Inferior parietal cortex (tissue), 1 donor: ENCODE results near the gene CUX1.

Experiments used
- DNase-seq: peaks from one replicate; pipeline ENCODE4 v3.0.0-alpha.2; 2016; ENCODE audit errors: extremely low spot score

The CUX1 gene, protein sequence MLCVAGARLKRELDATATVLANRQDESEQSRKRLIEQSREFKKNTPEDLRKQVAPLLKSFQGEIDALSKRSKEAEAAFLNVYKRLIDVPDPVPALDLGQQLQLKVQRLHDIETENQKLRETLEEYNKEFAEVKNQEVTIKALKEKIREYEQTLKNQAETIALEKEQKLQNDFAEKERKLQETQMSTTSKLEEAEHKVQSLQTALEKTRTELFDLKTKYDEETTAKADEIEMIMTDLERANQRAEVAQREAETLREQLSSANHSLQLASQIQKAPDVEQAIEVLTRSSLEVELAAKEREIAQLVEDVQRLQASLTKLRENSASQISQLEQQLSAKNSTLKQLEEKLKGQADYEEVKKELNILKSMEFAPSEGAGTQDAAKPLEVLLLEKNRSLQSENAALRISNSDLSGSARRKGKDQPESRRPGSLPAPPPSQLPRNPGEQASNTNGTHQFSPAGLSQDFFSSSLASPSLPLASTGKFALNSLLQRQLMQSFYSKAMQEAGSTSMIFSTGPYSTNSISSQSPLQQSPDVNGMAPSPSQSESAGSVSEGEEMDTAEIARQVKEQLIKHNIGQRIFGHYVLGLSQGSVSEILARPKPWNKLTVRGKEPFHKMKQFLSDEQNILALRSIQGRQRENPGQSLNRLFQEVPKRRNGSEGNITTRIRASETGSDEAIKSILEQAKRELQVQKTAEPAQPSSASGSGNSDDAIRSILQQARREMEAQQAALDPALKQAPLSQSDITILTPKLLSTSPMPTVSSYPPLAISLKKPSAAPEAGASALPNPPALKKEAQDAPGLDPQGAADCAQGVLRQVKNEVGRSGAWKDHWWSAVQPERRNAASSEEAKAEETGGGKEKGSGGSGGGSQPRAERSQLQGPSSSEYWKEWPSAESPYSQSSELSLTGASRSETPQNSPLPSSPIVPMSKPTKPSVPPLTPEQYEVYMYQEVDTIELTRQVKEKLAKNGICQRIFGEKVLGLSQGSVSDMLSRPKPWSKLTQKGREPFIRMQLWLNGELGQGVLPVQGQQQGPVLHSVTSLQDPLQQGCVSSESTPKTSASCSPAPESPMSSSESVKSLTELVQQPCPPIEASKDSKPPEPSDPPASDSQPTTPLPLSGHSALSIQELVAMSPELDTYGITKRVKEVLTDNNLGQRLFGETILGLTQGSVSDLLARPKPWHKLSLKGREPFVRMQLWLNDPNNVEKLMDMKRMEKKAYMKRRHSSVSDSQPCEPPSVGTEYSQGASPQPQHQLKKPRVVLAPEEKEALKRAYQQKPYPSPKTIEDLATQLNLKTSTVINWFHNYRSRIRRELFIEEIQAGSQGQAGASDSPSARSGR (N-terminal part only)

DNA sequence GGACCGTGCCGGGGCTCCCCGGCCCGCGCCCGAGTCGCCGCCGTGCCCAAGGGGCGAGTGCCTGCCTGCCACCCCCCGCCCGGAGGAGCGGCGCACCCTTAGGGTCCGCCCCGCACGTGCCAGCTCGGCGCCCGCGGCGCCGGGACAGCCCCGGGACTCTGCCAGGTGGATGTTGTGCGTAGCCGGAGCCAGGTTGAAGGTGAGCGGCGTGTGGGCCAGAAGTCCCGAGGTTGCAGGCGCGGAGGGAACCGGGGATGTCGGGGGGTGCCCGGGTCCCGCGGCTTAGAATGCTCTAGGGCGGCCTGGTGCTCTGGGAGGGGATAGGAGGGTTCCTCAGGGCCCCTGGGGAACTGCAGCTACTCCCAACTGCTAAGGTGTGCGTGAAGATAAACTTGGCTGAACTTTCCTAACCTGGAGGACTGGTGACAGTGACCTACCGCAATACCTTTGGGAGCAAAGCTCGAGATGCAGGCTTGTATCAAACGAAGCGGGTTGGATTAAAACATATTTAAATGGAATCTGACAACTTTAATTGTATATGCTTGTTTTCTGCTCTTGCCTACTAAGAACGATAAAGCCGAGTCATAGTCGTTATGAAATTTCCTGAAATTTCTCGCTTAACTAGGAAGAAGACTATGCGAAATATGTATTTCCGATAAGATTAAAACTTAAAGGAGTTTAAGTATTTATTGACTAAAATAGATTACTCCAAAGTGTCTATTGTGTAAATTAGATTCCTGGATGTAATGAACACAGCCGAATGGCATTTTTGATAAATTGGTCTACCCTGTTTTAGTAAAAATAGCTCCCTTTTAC, at the start of gene CUX1:
Gene CUX1 (plus strand): TSS at position 156 of the 816 bp plus-strand sequence. CDS start 14 bp downstream, at position 170.
- DNase-seq, result no peak

DNA sequence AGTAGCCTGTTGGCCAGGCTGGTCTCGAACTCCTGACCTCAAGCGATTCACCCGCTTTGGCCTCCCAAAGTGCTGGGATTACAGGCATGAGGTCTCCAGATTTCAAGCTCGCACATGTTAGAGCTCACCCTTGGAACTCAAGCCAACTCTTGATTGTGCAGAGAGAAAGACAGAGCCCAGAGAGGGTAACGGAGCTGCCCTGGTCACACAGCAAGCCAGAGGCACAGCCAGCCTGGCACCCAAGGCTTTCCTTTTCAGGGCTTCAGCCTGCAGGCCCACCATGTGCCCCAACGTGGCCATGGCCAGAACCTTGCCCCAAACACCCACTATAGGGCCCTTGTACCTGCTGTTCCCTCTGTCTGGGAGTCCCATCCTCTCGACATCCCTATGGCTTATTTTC, 49.1 kb upstream of the CUX1 start:
- DNase-seq, result no peak

DNA sequence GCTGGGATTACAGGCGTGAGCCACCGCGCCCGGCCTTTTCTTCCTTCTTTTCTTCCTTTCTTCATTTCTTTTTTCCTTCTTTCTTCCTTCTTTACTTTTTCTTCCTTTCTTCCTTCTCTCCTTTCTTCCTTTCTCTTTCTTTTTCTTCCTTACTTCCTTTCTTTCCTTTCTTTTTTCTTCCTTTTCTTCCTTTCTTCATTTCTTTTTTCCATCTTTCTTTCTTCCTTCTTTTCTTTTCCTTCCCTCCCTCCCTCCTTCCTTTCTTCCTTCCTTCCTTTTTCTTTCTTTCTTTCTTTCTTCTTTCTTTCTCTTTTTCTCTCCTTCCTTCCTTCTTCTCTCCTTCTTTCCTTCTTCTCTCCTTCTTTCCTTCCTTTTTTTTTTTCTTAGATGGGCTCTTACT, 47.0 kb upstream of the CUX1 start:
- DNase-seq, result no peak

- DNase-seq, result no peak
Observed at GRCh38 chr7:101772508-101773211, 44.8 kb upstream of the CUX1 start.

DNA sequence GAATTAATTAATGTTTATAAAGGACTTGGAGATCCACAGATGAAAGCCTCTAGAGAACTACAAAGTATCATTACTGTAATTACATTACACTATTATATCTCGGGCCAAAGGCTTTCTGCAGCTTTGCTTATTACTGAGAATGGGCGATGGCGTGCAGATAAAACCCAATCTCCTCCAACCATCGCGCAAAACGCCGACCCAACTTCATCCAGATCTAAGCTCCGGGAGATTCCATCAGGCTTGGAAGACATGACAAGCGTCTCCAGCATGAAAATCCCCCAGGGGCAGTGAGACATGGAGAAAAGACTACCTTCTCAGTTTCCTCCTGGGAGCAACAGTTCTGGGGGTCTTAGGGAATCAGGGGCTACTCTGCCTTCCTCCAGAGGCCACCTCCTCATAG, 42.2 kb upstream of the CUX1 start:
- no peak for DNase-seq

GRCh38 chr7:101778026-101778580, 39.3 kb upstream of the CUX1 start:
- peak; percentile 29 for DNase-seq

DNA sequence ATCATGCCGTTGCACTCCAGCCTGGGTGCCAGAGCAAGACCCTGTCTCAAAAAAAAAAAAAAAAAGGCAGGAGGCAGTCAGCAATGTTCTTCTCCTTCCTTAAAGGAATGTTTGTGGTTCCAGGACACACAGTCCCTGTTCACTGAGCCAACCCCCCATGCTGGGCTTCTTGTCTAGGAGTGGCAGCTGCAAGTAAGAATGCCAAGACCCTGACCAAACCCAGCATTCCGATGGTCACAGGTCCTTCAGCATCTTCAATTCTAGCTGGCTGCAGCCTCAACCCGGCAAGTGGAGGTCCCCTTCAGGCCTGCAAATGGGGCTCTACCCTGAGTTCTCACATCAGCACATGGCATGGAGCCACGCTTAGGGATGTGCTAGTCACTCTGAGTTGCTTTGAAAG, 38.2 kb upstream of the CUX1 start:
- no peak for DNase-seq

- DNase-seq, result no peak
Observed at GRCh38 chr7:101780281-101780680, 37.1 kb upstream of the CUX1 start.

DNA sequence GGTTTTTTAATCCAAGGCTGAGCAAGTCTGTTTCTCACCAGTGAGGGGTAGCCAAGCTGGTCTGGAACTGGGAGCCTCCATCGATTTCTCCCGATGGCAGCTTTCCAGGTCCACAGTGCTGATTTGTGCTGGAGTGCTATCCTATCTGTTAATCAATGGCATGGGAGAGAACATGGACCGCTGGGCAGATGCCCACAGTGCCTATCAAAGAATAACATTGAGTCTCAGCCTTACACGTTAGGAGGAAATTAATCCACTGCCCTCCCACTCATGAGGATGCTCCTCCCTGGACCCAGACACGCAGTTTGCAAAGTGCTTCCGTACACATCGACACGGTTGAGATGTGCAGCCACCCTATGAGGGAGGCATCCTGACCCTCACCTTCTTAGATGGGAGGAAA, 36.0 kb upstream of the CUX1 start:
- no peak for DNase-seq

GRCh38 chr7:101782476-101782875, 35.0 kb upstream of the CUX1 start:
- no peak for DNase-seq

DNA sequence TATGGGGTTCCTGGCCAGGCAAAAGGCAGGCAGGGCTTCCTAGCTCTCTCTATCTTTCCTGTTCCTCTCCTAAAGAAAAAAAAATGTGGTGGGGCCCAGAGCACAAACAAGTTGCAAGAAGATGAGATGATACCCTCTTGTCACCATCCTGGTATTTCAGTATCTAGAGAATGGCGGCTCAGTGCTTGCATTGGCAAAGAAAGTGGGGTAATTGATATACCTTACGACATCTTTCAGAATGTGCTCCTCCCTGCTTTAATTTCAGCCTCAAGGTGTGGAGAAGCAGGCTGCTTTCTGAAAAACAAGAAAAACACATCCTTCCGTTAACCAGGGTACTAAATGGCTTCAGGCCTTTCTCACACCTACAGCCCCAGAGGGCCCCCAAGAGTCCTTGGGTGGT, 34.5 kb upstream of the CUX1 start:
- DNase-seq, result no peak

- no peak for DNase-seq
Observed at GRCh38 chr7:101783381-101784181, 33.8 kb upstream of the CUX1 start.

DNA sequence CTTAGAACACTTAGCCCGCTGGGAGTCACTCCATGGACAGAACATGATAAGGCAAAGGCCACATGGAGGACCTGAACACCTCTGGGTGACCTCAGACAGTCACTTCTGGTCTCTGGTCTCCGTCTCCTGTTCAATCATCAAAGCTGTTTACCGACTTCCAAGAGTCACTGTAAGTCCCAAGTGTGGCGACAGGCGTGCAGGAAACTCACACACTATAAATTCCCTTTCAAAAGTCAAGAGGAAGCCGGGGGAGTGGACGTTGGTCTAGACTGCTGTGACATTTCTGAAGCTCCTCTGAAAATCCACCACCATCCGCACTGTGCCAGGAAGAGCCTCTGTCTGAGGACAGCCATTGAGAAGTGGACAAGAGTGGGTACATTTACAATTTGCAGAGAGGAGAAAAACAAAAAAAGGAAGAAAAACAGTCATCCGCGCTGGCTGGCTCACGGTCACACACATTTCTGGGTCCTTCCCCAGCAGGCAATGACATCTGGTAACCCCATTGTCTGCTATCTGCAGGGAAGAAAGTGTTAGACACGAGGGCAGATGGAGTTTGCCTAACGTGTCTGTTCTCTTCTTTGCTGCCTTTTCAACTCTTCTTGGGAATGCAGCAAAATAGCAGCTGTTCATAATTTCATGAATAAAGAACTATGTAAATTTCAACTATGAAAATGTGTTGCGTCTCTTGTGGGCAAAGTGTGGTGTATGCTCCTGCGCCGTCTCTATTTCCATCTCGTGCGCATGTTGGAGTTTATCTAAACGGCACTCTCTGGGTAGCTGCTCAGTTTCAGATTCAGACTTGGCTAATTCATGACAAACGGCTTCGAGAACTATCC, 32.9 kb upstream of the CUX1 start:
- DNase-seq, result peak; percentile 43

DNA sequence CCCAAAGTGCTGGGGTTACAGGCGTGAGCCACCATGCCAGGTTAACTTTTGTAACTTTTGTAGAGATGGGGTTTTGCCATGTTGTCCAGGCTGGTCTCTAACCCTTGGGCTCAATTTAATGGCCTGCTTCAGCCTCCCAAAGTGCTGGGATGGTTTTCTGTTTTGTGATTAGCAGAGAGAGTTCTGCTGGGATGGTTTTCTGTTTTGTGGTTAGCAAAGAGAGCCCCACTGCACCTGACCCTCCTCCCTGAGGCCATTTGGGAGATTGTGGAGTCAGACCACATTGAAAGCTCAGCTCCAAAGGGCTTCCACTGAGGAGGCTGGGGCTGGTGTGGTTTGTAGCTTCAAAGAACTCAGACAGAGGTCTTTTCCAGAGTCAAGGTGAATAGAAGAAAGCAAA, 29.6 kb upstream of the CUX1 start:
- no peak for DNase-seq

DNA sequence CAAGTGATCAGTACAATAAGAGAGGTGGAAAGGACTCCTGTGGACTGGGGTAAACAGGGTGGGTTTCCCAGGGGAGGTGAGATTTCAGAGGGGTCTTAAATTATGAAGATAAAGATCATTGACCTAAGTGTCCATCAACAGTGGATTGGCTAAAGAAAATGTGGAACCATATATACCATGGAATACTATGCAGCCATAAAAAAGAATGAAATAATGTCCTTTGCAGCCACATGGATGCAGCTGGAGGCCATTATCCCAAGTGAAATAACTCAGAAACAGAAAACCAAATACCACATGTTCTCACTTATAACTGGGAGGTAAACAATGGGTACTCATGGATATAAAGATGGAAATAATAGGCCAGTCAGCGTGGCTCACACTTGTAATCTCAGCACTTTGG, 28.9 kb upstream of the CUX1 start:
- no peak for DNase-seq

DNA sequence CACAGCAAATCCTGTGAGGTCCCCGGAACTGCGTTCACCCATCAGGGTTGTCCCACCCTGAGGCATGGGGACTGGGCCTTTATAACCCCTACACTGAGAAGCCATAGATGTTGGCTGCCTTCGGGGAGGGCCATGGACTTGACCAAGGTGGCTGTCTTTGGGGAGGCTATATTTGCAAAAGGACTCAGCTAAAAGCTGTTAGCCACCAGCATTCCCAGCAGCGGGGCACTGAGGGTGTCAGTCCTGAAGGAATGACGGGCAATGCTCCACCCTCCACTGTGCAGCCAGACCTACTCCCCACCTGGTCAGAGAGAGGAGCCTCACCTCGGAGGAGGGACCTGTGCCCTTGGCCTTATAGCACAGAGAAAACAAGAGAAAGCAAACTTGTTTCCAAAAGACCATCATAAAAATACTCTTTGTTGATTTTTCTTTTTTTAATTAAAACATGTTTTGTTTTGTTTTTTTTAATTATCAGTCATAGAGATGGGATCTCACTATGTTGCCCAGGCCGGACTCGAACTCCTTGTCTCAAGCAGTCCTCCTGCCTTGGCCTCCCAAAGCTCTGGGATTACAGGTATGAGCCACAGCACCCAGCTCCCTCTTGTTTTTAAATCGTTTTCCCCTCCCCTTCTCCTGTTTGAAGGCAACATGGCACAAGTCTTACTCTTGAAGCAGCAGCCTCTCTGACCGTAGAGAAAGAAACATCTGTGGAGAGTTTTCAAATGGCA, 26.7 kb upstream of the CUX1 start:
- DNase-seq, result no peak

DNA sequence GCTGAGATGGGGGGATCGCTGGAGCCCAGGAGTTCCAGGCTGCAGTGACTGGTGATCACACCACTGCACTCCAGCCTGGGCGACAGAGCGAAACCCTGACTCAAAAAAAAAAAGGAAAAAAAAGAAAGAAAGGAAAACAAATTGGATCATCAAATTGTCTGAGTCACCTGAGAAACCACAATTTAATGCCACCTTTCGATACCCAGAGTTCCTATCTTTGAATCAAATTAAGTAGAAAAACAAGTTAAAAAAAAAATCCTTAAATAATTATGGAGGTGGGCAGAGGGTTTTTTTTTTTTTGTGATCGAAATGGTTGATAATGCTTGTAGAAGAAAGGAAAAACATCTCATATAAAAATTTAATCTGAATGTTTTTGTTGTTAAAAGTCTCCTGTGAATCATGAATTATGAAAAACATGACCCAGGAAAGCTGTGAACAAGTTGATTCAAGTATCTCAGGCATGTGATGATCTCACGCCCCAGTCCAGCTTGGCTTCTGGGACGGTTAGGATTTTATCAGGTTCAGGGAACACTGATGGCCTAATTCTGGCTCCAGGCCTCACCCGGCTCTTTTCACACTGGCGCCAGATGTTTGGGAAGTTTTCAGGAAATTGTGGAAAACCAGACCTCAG, 25.3 kb upstream of the CUX1 start:
- no peak for DNase-seq
